ENCODE measurements around the gene GNAI3.
"Not testable (repeated sequence)": the region's sequence is repeated elsewhere in the genome, so short reads cannot be mapped to it uniquely, and the experiment has no call there.

Gene GNAI3

DNA sequence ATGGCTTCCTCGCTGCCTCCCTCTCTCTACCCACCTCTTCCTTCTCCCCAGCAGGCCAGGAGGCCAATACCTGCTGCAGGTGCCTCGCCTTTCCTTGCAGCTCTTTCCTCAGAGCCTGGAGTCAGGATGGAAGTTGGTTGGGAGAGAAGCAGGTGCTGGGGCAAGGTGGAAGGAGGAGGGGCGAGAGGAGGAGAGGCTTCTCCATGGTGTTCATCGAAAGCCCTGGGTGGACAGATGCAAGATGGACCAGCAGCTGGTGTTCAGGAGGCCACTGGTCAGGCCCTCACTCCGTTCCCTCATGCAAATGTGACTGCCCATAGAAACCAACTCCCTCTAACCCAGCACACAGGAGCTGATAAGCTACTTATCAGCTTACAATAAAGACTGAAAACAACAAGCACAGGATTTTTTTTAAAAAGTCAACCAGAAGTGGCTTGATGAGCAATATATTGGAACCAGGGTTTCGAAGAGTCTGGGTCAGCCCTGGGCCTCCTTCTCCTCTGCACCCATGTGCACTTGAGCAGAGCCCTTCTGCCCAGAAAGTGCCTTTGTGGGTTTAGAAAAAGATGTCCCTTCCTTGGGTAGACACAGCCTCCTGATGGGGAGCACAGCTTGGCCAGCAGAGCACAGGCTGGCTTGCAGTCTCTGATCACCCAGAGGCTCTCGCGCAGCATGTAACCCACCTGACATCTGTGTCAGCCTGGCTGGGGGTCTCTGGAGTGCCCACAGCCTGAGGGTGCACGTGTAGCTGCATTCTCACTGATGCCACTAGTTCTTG is 90.8 kb downstream of the GNAI3 start:
- no peak for DNase-seq

DNA sequence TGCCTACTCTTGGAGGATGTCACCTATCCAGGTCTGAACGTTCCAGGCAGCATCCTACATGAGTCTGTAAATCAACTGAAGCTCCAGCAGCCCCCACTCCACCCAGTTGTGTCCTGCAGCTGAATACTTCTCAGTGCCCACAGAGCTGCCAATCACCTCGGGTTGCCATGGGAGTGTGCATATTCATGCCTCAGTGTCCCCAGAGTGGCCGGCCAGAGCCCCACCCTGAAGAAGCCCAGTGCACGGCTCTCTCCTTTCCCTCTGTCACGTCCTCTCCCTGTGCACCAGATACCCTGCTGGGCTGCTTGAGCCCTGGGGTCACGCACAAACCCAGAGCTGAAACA is 91.4 kb downstream of the GNAI3 start:
- no peak for DNase-seq

DNA sequence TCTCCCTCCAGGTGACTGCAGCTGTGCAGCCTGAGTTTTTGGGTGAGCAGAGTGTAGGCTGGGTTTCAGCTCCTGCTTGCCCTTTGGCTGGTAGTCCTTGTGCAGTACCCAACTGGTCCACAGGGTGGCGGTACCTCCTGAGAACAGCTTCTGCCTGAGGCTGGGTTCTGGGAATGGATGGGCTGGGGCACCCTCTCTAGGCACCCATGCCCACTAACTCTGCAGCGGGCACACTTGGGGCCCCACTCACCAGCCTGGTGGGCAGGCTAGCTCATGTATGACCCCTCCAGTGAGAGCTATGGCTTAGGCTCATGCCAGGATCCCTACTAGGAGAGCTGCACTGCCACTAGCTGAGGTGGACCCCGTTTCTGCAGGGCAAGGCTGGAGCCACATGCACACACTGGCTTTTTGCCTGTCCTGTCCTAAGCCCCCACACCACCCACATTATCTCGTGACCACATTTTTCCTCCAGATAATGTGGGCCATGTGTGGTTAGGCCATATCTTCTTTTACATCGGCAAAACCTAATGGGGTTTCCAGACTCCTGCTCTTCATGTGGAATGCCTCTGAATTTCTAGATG is 92.0 kb downstream of the GNAI3 start:
- no peak for DNase-seq

DNA sequence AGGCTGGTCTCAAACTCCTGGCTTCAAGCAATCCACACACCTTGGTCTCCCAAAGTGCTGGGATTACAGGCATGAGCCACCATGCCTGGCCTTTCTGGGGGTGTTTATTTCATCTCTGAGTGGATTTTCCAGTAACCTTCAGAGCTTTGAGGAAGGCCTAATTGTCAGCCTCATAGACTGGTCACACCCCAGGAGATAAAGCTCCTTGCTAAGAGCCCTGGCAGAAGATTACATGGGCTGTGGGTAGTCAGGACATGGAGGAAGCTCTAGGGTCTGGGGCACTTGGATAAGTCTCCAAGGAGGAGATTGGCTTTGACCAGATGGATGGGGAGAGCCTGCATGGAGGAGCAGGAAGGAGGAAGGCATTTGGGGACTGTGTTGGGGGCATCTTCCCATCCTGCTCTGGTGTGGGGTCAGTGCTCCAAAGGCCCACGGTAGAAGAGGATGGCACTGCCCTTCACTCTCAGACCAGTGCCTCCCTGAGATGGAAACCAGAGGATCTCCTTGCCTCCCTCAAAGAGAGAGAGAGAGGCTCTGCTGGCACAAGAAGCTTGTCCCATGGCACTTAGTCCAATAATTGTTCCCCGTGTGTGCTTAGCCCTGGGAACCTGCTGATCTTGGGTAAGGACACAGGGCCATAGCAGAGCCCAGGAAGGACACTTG is 92.8 kb downstream of the GNAI3 start:
- no peak for DNase-seq

DNA sequence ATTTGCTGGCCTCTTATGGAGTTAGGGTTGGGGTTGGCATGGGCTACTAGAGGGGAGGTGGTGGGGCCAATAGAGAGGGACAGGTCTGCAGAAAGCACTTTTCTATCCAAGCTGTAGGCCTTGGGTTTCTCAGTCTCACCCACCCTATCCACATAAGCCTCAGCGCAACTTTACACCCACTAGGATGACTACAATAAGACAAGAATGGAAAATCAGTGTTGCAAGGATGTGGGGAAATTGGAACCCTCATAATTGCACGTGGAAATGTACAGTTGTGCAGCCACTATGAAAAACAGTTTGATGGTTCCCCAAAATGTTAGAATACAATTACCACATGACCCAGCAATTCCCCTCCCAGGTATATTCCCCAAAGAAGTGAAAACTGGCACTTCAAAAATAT is 93.4 kb downstream of the GNAI3 start:
- no peak for DNase-seq

DNA sequence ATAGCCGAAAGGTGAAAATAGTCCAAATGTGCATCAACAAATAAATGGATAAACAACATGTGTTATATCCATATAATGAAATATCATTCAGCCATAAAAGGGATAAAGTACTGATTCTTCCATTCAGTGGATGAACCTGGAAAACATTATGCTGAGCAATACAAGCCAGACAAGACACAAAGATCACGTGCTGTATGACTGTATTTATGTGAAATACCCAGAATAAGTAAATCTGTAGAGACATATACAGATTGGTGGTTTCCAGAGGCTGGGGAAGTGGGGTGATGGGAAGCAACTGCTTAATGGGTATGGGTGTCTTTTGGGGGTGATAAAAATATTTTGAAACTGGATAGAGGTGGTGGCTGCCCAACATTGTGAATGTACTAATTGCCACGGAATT is 94.2 kb downstream of the GNAI3 start:
- DNase-seq = no peak

DNA sequence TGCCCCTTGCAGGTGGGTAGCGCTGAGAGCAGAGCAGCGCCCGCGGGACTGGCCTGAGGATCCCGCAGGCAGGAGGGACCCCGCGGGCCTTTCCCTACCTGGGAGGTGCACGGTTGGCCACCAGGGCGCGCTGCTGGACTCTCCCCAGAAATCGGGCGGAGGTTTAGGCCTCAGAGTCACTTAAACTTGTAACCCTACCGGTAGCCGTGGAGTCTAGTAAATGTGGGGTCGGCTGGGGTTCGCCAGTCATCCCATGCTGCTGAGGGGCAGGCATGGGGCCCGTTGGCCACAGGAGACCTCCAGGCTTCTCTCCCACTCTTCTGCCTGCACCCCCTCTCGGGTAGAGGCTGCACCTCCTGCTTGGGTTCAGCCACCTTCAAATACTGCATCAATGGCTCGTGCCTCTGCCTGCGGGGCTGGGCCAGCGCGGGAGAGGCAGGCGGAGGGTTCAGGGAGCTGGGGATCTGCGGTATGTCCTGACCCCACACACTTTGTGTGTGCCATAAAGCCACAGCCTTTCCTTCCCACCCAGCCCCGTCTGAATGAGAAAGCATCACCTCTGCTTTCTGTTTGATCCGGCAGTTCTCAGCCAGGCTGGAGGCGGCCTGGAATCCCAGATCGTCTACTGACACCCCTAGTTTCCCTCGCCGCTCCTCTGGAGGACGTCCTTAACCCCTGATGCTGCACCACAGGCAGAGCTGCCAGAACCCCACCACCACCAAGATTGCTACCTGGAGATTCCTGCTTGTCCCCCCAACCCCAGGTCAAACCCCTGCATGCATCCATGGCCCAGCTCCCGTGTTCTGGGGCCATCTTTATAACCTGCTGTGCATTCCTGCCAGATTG is 95.2 kb downstream of the GNAI3 start:
- no peak for DNase-seq

DNA sequence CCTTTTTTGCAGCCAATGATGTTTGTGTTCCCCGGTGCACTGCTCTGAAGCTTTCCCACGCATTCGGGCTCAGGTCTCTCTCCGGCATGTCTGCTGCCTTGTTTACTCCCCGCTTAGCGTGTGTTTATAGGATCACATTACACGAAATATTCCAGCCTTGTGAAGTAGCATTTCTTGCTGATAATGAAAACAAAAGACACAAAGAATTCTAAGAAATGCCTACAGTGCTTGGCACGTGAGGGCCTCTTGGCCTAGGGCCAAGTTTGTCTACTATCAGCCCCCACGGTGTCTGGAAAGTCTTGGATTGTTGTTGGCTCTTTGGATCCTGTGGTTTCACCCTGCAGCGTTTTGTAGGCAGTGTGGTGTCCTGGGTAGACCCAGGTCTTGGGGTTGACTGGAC is 96.3 kb downstream of the GNAI3 start:
- no peak for DNase-seq

DNA sequence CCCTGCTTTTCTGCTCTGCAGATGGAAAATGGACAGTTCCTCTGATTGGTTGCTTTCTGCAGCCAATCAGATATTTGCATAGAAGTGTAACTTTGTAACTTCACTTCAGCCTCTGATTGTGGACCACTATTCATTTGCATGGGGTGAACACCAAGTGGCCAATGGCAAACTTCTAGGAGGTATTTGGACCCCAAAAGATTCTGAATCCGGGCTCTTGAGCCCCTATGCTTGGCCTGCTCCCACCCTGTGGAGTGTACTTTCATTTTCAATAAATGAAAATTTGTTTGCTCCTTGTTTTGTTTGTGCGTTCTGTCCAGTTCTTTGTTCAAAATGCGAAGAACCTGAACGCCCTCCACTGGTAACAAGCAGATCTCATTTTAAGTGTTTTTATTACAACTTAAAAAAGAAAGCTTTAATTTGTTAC is 101.1 kb downstream of the GNAI3 start:
- no peak for DNase-seq

DNA sequence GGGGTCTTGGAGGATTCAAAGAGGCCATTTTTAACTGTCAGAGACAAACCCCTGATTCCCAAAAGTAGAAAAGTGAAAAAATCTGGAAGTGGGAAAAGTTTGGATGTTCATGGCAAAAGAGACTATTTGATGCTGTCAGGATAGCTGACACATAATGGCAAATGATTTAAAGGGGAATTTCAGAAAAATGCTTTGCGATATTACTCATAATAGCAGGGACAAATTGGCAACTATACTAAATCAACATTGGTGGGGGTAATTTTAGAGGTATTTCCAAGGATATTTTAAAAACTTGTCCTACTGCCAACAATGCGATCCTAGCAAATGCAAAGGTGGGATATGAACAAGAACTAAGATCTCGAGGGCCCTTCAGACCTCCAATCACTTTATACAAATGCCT is 102.2 kb downstream of the GNAI3 start:
- DNase-seq = no peak

DNA sequence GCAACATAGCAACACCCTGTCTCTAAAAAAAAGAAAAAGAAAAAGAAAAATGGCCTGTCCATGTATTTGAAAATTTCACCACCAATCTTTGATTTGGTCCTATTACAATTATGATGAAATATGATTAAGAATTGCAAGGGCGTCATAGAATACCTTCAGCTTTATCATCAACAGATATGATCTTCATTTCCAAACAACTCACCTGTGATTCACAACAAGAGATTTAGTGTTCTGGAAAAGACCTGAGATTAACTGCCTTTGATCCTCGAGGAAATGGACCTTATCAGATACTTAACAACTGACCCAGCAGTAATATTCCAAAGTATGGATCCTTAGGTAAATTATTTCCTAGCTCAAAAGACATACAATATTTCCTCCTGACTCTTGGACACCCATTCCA is 104.0 kb downstream of the GNAI3 start:
- DNase-seq = no peak

DNA sequence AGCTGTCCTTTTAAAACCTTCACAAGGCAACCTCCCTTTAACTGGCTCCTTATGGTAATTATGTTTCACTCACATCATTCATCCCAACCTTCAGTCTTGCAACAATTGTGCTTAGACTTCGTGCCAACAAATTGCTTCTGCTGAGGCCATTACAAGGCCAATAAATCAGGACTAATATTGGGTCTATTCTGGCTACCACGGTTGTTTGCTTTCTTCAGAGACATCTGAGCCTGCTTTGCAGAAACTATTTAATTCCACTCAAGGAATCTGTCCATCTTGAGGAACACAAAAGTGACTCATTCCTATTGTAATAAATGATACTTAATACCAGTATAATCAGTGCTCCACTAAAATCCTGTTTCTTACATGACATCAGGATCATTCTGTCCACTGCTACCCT is 104.9 kb downstream of the GNAI3 start:
- DNase-seq = no peak

DNA sequence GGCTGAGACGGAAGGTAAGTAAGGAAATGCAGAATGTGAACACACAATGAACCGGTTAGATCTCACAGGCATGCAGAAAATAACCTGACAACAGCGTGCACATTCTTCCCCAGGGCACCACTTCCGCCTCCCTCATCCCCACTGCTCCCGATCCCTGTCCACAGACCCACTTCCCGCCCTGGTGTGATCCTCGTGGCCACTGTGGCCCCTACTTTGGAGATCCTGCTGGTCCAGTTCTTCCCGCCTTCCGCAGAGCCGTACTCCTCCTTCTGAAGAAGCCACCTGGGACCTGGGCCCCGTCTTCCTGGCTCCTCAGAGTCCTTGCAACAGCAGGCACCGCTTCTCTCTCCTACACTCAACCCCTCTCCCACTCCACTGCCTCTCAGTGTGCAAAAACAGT is 106.1 kb downstream of the GNAI3 start:
- DNase-seq = no peak

DNA sequence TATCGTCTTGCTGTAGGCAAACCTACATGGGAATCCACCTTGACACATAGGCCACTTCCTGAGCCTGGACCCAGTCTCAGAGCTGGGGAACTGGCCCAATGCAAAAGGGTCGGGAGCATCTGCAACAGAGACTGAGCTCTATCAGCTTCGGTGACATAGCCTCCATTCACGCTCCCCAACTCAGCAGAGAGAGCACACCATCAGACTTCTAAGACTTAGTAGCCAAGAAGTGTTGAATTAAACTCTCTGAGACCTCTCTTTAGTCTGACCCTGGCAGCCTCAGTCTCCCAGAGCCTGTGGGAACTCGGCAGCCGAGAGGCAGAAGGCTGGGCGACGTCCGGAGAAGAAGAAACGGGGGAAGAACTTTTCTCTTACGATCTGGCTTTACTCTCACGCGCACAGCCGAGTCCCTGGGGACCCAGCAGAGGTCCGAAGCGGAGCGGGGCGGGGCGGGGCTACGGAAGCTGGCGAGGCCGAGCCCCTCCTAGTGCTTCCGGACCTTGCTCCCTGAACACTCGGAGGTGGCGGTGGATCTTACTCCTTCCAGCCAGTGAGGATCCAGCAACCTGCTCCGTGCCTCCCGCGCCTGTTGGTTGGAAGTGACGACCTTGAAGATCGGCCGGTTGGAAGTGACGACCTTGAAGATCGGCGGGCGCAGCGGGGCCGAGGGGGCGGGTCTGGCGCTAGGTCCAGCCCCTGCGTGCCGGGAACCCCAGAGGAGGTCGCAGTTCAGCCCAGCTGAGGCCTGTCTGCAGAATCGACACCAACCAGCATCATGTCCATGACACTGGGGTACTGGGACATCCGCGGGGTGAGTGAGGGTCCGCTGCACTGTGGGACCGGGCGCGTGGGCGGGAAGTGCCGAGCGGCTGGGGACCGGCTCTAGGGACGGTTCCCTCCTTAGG is 107.5 kb downstream of the GNAI3 start, which contains the start of gene GSTM4:
Gene GSTM4, plus strand, starts transcription at position 485 of the 905 bp plus-strand sequence. Its CDS starts 291 bp downstream, at position 776.
- no peak for DNase-seq

DNA sequence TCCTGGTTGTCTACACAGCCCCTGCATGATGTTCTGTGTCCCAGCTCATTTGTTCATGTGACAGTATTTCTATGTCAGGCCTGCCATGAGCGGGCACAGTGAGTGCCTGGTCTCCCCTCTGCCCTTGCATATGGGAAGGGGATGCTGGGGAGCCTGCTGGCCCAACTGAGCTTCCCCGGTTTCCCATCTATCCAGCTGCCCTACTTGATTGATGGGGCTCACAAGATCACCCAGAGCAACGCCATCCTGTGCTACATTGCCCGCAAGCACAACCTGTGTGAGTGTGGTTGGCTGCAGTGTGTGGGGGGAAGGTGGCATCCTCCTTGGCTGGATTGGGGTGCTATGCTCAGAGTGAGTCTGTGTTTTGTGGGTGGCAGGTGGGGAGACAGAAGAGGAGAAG is 109.0 kb downstream of the GNAI3 start:
- DNase-seq = no peak

DNA sequence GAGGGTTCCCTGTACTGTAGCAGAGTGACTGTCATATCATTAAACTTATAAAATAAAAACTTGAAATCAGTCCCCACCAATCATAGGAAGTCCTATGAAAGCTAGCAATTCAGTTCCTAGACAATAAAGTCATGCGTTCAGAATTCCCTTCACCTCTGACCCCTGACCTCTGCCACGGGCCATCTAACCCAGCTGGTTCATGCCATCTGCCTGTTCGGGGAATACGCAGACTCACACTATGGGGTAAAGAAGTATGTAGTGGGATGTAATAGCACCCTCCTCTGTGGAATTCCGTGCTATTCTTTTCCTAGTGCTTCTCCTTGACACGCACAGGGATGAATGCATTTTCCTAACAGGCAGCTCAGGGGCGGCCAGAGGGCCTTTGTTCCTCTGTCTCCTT is 109.6 kb downstream of the GNAI3 start:
- DNase-seq = no peak

DNA sequence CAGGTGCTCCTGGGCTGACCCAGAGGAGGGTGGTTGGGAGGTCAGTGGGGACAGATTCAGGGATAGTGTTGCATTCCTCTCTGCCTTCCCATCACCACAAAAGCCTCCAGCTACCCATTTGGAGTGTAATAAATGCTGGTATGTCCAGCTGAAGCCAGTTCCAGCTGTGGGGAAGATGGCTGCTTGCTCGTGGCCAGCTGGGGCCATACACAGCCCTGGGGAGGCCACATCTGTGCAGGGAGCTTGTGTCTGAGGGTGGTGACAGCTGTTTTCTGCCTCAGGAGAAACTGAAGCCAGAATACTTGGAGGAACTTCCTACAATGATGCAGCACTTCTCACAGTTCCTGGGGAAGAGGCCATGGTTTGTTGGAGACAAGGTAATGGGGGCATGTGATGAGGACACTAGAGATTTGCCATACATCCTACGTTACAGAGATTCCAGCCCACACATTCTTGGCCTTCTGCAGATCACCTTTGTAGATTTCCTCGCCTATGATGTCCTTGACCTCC is 110.2 kb downstream of the GNAI3 start:
- DNase-seq = no peak

DNA sequence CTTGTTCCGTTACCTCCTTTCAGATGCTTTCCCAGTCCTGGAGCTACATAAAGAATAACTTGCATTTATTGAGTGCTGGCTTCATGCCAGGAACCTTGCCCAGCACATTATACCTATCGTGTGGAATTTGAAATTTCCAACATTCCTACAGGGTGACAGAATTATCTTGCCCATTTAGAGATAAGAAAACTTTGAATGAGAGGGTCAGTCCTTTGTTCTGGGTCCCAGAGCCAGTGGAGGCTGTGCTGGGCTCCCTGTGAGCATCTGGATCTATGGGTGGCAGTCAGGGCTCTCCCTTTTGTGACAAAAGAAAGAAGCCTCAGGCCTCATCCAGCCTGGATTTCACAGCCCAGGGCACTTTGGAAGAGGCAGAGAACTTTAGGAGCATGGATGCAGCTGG is 110.7 kb downstream of the GNAI3 start:
- no peak for DNase-seq

DNA sequence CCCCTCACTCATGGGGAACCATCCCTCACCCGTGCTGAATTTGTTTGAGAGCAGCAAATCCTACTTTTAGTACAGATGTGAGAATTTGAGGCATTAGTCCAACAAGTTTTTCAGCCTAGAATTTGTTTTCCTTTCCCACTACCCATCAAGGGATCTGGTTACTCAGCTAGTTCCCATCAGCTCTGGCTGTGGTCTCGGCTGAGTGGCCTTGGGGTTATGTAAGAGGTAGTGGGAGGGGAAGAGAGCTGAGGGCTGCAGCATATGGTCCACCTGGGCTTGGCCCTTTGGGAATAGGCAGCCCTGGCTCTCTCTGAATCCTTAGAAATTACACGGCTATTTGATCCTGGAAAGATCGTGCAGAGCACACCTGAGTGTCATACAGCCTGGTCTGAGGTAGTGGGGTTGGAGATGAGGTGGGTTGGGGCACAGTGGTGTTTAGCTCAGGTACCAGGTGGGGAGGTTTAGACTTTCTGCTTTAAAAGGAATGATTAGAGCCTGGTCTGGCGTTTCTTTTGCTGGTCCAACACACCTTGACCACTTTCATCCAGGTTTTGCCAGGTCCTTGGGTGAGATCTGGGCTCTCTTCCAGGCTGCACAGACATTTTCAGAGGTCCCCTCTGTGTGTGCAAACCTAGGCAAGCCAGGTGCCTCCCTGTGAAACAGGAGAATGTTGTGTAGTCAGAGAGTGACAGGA is 111.7 kb downstream of the GNAI3 start:
- no peak for DNase-seq

DNA sequence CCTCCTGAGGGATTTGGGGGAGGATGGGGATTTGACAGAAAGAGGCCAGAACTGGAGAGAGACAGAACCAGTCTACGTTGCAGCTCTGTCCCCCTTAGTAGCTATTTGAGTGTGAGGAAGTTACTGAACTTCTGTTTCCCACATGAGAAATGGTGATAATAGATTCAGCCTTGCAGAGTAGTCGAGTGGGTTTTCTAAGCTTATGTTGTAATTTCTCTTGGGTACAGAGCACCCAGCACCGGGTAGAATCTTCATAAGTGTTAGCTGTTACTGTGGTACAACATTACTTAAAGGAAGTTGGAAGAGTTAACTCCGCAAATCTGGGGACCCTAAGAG is 112.2 kb downstream of the GNAI3 start:
- not testable (repeated sequence) for DNase-seq

DNA sequence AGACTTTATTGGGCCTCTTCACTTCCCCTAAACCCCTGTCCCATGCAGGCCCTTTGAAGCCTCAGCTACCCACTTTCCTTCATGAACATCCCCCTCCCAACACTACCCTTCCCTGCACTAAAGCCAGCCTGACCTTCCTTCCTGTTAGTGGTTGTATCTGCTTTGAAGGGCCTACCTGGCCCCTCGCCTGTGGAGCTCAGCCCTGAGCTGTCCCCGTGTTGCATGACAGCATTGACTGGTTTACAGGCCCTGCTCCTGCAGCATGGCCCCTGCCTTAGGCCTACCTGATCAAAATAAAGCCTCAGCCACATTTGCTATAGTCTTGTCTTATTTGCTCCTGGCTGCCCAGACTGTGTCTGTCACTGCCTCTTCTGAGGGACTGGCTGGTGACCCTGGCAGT is 113.0 kb downstream of the GNAI3 start:
- no peak for DNase-seq

DNA sequence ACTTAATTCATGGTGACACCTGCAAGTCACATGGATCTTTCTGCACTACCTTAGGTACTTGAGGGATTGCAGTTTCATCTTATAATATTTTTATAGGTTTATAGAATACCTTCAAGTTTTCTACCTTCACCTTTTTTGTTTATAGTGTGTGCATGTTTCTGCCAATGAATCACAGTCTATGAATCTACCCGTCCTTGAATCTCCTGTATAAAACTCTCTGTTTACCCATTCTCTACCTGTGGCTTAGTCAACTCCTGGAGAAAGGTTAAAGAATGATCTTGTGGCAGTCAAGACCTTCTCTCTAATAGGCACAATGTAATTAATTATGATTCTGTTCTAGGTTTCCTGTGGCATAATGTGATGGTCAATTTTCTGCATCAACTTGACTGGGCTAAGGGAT is 116.3 kb downstream of the GNAI3 start:
- no peak for DNase-seq
